ENCODE results near the gene TMEM171. TPM values are rescaled to one million over a fixed set of nuclear protein-coding genes. Genes with fewer than 3 reads are reported as not detected.

Gene TMEM171
- total RNA-seq, 1 experiment from 2014 or later: 1.7 TPM

GRCh38 chr5:73153513-73153912 lies 33.1 kb downstream of the TMEM171 start:
- CTCF ChIA-PET: interaction anchor here (0.6 to 3.1 kb wide), 5 partner anchors 9 to 65 kb away, joined by 3 to 15 read pairs (median 6); no protein-coding TSS in a partner anchor
- H3K9me3 Mint-ChIP-seq: no peaks in the 10 kb centered on the region
- H3K36me3 Mint-ChIP-seq: no peaks in the 10 kb centered on the region
- no peak overlapping the region for H3K4me3 Mint-ChIP-seq
- H3K4me1 Mint-ChIP-seq: peaks cover 13% of the 10 kb centered on the region
- TF ChIP-seq ETV6 (CRISPR knock-in tag; IDR thresholded peaks at IDR 0.05) (no peak), HMGA2 (CRISPR knock-in tag; IDR thresholded peaks at IDR 0.05) (no peak), CBFB (CRISPR knock-in tag; IDR thresholded peaks at IDR 0.05; ENCODE audit: low read depth) (no peak), ZNF532 (CRISPR knock-in tag; IDR thresholded peaks at IDR 0.05; ENCODE audit: borderline replicate concordance) (no peak), ZBTB21 (CRISPR knock-in tag; IDR thresholded peaks at IDR 0.05; ENCODE audit: borderline replicate concordance) (no peak), ZNF416 (CRISPR knock-in tag; IDR thresholded peaks at IDR 0.05) (no peak), IRF1 (CRISPR knock-in tag; IDR thresholded peaks at IDR 0.05) (no peak), SP1 (CRISPR knock-in tag; conservative IDR thresholded peaks at IDR 0.05) (no peak), ZNF281 (CRISPR knock-in tag; IDR thresholded peaks at IDR 0.05) (no peak), ZNF232 (CRISPR knock-in tag; IDR thresholded peaks at IDR 0.05) (no peak), IRF2 (CRISPR knock-in tag; IDR thresholded peaks at IDR 0.05; ENCODE audit: borderline replicate concordance, low read depth) (no peak), ZNF138 (CRISPR knock-in tag; conservative IDR thresholded peaks at IDR 0.05) (no peak), USF2 (CRISPR knock-in tag; IDR thresholded peaks at IDR 0.05) (no peak), ATF2 (CRISPR knock-in tag; IDR thresholded peaks at IDR 0.05; ENCODE audit: borderline replicate concordance, low read depth) (no peak)
- POLR2A ChIA-PET: no interaction called here
- H3K27ac Mint-ChIP-seq: no peak overlapping the region
- ATAC-seq (no peak), DNase-seq (ENCODE audit: low spot score) (no peak)
- H3K27me3 Mint-ChIP-seq (ENCODE audit: low read depth): no peaks in the 10 kb centered on the region

GRCh38 chr5:73154208-73155006 lies 34.0 kb downstream of the TMEM171 start:
- POLR2A ChIA-PET: no interaction called here
- H3K4me3 Mint-ChIP-seq: no peak overlapping the region
- CTCF ChIA-PET: interaction anchor here (2.0 to 3.1 kb wide), 2 partner anchors 17 to 61 kb away, joined by 8 to 15 read pairs; no protein-coding TSS in a partner anchor
- H3K36me3 Mint-ChIP-seq: no peaks in the 10 kb centered on the region
- DNase-seq (ENCODE audit: low spot score): no peak
- H3K4me1 Mint-ChIP-seq: peaks cover 13% of the 10 kb centered on the region
- H3K9me3 Mint-ChIP-seq: no peaks in the 10 kb centered on the region
- H3K27me3 Mint-ChIP-seq (ENCODE audit: low read depth): no peaks in the 10 kb centered on the region
- no peak overlapping the region for H3K27ac Mint-ChIP-seq
- ATAC-seq: no peak
- TF ChIP-seq NFATC4 (CRISPR knock-in tag; IDR thresholded peaks at IDR 0.05): no peak
- no peak for TF ChIP-seq ZNF396 (CRISPR knock-in tag; IDR thresholded peaks at IDR 0.05; ENCODE audit: borderline replicate concordance)
- no peak for TF ChIP-seq STAT6 (CRISPR knock-in tag; conservative IDR thresholded peaks at IDR 0.05; ENCODE audit: low read depth)

Measured in WTC11 (cell line).